Calu3 (cell line): ENCODE results near the gene CNTNAP2. TPM values are rescaled to one million over a fixed set of nuclear protein-coding genes. Genes with fewer than 3 reads are reported as not detected.

Source experiments
- BruUV-seq: library from RNA; stranded (reverse); fragments of 400-500 nt; replicated peaks from 2 replicates; lab custom pipeline; 2021; lab: Mats Ljungman, UMichigan
- CTCF ChIA-PET: fragments of 300-600 bp; sonication (Branson Sonifier 250); formaldehyde crosslinking; loops from one replicate; lab custom pipeline; 2022; ENCODE audit warnings: antibody characterized with exemption; lab: Charles Lee
- DNase-seq: peaks from one replicate; pipeline ENCODE4 v3.0.0; 2022
- H3K27ac Mint-ChIP-seq: one replicate; pipeline ENCODE4 v1.8.0; 2022; ENCODE audit warnings: mixed read lengths; ENCODE audit not compliant: unreplicated experiment
- H3K27me3 Mint-ChIP-seq: one replicate; pipeline ENCODE4 v1.8.0; 2022; ENCODE audit warnings: mixed read lengths; ENCODE audit not compliant: unreplicated experiment
- H3K36me3 Mint-ChIP-seq: one replicate; pipeline ENCODE4 v1.8.0; 2022; ENCODE audit warnings: mild to moderate bottlenecking, moderate library complexity, mixed read lengths; ENCODE audit not compliant: insufficient read depth, unreplicated experiment
- H3K4me1 Mint-ChIP-seq: one replicate; pipeline ENCODE4 v1.8.0; 2022; ENCODE audit warnings: mild to moderate bottlenecking, low read depth, mixed read lengths; ENCODE audit not compliant: unreplicated experiment
- H3K4me3 Mint-ChIP-seq: one replicate; pipeline ENCODE4 v1.8.0; 2022; ENCODE audit warnings: mild to moderate bottlenecking, low read depth, moderate library complexity, mixed read lengths; ENCODE audit not compliant: unreplicated experiment
- H3K9me3 Mint-ChIP-seq: one replicate; pipeline ENCODE4 v1.8.0; 2022; ENCODE audit warnings: low read depth, mixed read lengths; ENCODE audit not compliant: unreplicated experiment
- CTCF ChIP-seq: fragments of 200-600 bp; IDR thresholded peaks from one replicate; pipeline ENCODE4 v1.8.0; 2022; ENCODE audit warnings: antibody characterized with exemption; ENCODE audit not compliant: unreplicated experiment
- intact Hi-C: fragments of 100-400 bp; cut with micrococcal nuclease; formaldehyde crosslinking; loops from one replicate; pipeline ENCODE4 v1.10.0; 2022; ENCODE audit not compliant: unreplicated experiment
- total RNA-seq: library from RNA; stranded (reverse); gene quantifications from 2 replicates; pipeline ENCODE4 v1.2.3, GENCODE V29; 2022

CNTNAP2 gene
- total RNA-seq, 1 experiment from 2014 or later = 1.1 TPM

- no TSS peak for BruUV-seq
- TF ChIP-seq CTCF = no peak
- CTCF ChIA-PET = no interaction called here
- Mint-ChIP-seq H3K27ac (no peak overlapping the region), H3K4me3 (no peak overlapping the region), H3K27me3 (no peaks in the 10 kb centered on the region), H3K36me3 (no peaks in the 10 kb centered on the region), H3K9me3 (peaks cover 6% of the 10 kb centered on the region), H3K4me1 (no peaks in the 10 kb centered on the region)
- intact Hi-C loops = no loop called here
- no peak for DNase-seq
Observed at GRCh38 chr7:147852833-147853232, 1736.2 kb downstream of the CNTNAP2 start.

- H3K4me1 Mint-ChIP-seq = no peaks in the 10 kb centered on the region
- no peak for TF ChIP-seq CTCF
- intact Hi-C loops = no loop called here
- H3K4me3 Mint-ChIP-seq = no peak overlapping the region
- no TSS peak for BruUV-seq
- DNase-seq = no peak
- no peaks in the 10 kb centered on the region for H3K36me3 Mint-ChIP-seq
- no peak overlapping the region for H3K27ac Mint-ChIP-seq
- CTCF ChIA-PET = no interaction called here
- H3K27me3 Mint-ChIP-seq = no peaks in the 10 kb centered on the region
- H3K9me3 Mint-ChIP-seq = peaks cover 11% of the 10 kb centered on the region
Observed at GRCh38 chr7:147857152-147858140, 1740.8 kb downstream of the CNTNAP2 start.

GRCh38 chr7:147858421-147858820 is 1741.8 kb downstream of the CNTNAP2 start:
- Mint-ChIP-seq H3K9me3 (peaks cover 8% of the 10 kb centered on the region), H3K4me3 (no peak overlapping the region), H3K36me3 (no peaks in the 10 kb centered on the region), H3K27me3 (no peaks in the 10 kb centered on the region), H3K27ac (no peak overlapping the region), H3K4me1 (no peaks in the 10 kb centered on the region)
- DNase-seq = no peak
- BruUV-seq = no TSS peak
- intact Hi-C loops = no loop called here
- CTCF ChIA-PET = no interaction called here
- no peak for TF ChIP-seq CTCF

GRCh38 chr7:147859033-147859432 is 1742.4 kb downstream of the CNTNAP2 start:
- Mint-ChIP-seq H3K27me3 (no peaks in the 10 kb centered on the region), H3K9me3 (peaks cover 8% of the 10 kb centered on the region), H3K27ac (no peak overlapping the region), H3K4me1 (no peaks in the 10 kb centered on the region), H3K36me3 (no peaks in the 10 kb centered on the region), H3K4me3 (no peak overlapping the region)
- intact Hi-C loops = no loop called here
- CTCF ChIA-PET = no interaction called here
- DNase-seq = no peak
- BruUV-seq = no TSS peak
- no peak for TF ChIP-seq CTCF
